ENCODE results near the gene ZNF699. TPM values are rescaled to one million over a fixed set of nuclear protein-coding genes. Genes with fewer than 3 reads are reported as not detected.
A peak's percentile ranks its signal among the peaks of the same experiment; 100 is the strongest.

The ZNF699 gene
- polyA plus RNA-seq, 1 of the 3 experiments (the other 2 are of a cell fraction) = 0.97 TPM

DNA sequence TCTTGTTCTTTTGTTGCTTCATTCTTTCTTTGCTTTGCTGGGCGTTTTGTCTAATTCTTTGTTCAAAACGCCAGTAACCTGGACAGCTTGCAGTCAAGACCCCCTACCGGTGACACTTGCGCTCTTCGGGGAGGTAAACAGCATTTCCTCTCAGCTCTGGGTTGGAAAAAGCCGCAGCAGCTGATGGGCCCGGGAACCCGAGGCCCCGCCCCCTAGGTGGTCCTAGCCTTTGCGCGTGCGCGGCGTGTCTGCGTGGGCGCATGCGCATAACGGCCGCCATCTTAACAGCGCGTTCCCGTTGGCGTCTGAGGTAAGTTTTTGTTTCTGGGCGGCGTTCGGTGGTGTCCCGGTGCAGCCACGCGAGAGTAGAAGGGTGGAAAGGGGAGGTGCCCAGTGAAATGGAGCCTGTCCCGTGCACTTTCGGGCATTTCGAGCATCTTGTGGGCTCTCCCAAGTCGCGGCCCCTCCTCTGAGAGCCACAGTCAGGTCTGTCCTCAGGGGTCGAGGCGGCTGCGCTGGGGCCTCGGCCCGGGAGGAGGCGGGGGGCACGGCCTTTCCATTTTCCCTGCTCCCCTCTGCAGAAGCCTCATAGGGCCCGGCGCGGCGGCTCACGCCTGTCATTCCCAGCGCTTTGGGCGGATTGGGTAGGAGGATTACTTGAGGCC is 14.4 kb upstream of the ZNF699 start, which contains the start of gene ZNF559 (continued):
- TF ChIP-seq FOXM1 (IDR thresholded peaks at IDR 0.05; ENCODE audit: low read depth) (no peak), RAD21 (IDR thresholded peaks at IDR 0.05; ENCODE audit: low read length) (peak; percentile 12; the same call in 1 of the 2 replicates), MEF2A (IDR thresholded peaks at IDR 0.05; ENCODE audit: borderline replicate concordance, low read depth) (no peak), CHD2 (IDR thresholded peaks at IDR 0.05; ENCODE audit: low read length, partially characterized antibody) (peak; percentile 99), NFIC (IDR thresholded peaks at IDR 0.05; ENCODE audit: borderline replicate concordance) (no peak), TEAD4 (IDR thresholded peaks at IDR 0.05; ENCODE audit: borderline replicate concordance, insufficient read depth) (no peak), POLR2AphosphoS5 (IDR thresholded peaks at IDR 0.05; ENCODE audit: low read depth, low read length) (peak; percentile 26), YY1 (IDR thresholded peaks at IDR 0.05; ENCODE audit: low read depth) (peak; percentile 74; the same call in 1 of the 2 replicates), RFX5 (IDR thresholded peaks at IDR 0.05; ENCODE audit: low read length) (no peak), EZH2phosphoT487 (IDR thresholded peaks at IDR 0.05; ENCODE audit: borderline replicate concordance, low read depth) (no peak), MXI1 (IDR thresholded peaks at IDR 0.05; ENCODE audit: low read depth, low read length) (peak; percentile 61), RCOR1 (IDR thresholded peaks at IDR 0.05; ENCODE audit: low read length) (no peak), FOXJ3 (CRISPR knock-in tag; IDR thresholded peaks at IDR 0.05) (no peak), RXRA (IDR thresholded peaks at IDR 0.05; ENCODE audit: borderline replicate concordance, low read depth) (no peak), TCF12 (IDR thresholded peaks at IDR 0.05) (no peak), EP300 (IDR thresholded peaks at IDR 0.05; ENCODE audit: borderline replicate concordance in 1 of 2, low read depth in 1 of 2, low read length in 1 of 2) (no peak), GATA2 (CRISPR knock-in tag; IDR thresholded peaks at IDR 0.05) (no peak)
- TF ChIP-seq, protein P1, sequence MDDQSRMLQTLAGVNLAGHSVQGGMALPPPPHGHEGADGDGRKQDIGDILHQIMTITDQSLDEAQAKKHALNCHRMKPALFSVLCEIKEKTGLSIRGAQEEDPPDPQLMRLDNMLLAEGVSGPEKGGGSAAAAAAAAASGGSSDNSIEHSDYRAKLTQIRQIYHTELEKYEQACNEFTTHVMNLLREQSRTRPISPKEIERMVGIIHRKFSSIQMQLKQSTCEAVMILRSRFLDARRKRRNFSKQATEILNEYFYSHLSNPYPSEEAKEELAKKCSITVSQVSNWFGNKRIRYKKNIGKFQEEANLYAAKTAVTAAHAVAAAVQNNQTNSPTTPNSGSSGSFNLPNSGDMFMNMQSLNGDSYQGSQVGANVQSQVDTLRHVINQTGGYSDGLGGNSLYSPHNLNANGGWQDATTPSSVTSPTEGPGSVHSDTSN (IDR thresholded peaks at IDR 0.05) = no peak
- TF ChIP-seq, protein P2, sequence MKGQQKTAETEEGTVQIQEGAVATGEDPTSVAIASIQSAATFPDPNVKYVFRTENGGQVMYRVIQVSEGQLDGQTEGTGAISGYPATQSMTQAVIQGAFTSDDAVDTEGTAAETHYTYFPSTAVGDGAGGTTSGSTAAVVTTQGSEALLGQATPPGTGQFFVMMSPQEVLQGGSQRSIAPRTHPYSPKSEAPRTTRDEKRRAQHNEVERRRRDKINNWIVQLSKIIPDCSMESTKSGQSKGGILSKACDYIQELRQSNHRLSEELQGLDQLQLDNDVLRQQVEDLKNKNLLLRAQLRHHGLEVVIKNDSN (IDR thresholded peaks at IDR 0.05; ENCODE audit: borderline replicate concordance, low read depth) = no peak
- TF ChIP-seq, protein P3, sequence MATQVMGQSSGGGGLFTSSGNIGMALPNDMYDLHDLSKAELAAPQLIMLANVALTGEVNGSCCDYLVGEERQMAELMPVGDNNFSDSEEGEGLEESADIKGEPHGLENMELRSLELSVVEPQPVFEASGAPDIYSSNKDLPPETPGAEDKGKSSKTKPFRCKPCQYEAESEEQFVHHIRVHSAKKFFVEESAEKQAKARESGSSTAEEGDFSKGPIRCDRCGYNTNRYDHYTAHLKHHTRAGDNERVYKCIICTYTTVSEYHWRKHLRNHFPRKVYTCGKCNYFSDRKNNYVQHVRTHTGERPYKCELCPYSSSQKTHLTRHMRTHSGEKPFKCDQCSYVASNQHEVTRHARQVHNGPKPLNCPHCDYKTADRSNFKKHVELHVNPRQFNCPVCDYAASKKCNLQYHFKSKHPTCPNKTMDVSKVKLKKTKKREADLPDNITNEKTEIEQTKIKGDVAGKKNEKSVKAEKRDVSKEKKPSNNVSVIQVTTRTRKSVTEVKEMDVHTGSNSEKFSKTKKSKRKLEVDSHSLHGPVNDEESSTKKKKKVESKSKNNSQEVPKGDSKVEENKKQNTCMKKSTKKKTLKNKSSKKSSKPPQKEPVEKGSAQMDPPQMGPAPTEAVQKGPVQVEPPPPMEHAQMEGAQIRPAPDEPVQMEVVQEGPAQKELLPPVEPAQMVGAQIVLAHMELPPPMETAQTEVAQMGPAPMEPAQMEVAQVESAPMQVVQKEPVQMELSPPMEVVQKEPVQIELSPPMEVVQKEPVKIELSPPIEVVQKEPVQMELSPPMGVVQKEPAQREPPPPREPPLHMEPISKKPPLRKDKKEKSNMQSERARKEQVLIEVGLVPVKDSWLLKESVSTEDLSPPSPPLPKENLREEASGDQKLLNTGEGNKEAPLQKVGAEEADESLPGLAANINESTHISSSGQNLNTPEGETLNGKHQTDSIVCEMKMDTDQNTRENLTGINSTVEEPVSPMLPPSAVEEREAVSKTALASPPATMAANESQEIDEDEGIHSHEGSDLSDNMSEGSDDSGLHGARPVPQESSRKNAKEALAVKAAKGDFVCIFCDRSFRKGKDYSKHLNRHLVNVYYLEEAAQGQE (IDR thresholded peaks at IDR 0.05; ENCODE audit: low read depth, low read length) = no peak
- TF ChIP-seq, protein P4, sequence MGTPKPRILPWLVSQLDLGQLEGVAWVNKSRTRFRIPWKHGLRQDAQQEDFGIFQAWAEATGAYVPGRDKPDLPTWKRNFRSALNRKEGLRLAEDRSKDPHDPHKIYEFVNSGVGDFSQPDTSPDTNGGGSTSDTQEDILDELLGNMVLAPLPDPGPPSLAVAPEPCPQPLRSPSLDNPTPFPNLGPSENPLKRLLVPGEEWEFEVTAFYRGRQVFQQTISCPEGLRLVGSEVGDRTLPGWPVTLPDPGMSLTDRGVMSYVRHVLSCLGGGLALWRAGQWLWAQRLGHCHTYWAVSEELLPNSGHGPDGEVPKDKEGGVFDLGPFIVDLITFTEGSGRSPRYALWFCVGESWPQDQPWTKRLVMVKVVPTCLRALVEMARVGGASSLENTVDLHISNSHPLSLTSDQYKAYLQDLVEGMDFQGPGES (IDR thresholded peaks at IDR 0.05; ENCODE audit: low read depth, low read length) = no peak
- TF ChIP-seq, protein P5, sequence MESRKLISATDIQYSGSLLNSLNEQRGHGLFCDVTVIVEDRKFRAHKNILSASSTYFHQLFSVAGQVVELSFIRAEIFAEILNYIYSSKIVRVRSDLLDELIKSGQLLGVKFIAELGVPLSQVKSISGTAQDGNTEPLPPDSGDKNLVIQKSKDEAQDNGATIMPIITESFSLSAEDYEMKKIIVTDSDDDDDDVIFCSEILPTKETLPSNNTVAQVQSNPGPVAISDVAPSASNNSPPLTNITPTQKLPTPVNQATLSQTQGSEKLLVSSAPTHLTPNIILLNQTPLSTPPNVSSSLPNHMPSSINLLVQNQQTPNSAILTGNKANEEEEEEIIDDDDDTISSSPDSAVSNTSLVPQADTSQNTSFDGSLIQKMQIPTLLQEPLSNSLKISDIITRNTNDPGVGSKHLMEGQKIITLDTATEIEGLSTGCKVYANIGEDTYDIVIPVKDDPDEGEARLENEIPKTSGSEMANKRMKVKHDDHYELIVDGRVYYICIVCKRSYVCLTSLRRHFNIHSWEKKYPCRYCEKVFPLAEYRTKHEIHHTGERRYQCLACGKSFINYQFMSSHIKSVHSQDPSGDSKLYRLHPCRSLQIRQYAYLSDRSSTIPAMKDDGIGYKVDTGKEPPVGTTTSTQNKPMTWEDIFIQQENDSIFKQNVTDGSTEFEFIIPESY (IDR thresholded peaks at IDR 0.05; ENCODE audit: borderline replicate concordance, low read depth) = peak; percentile 94
